Middle frontal gyrus (tissue), 1 donor: ENCODE measurements around the gene SPACA5.
"Not testable (repeated sequence)": the region's sequence is repeated elsewhere in the genome, so short reads cannot be mapped to it uniquely, and the experiment has no call there.

Source experiments
- DNase-seq: peaks from one replicate; pipeline ENCODE4 v3.0.0-alpha.2; 2015; ENCODE audit warnings: low spot score; ENCODE audit errors: extremely low spot score

SPACA5 gene

GRCh38 chrX:48006688-48007087, at the start of gene SPACA5:
SPACA5 (plus strand) TSS chrX:48006988; CDS start chrX:48007803, 815 bp downstream.
- not testable (repeated sequence) for DNase-seq

DNA sequence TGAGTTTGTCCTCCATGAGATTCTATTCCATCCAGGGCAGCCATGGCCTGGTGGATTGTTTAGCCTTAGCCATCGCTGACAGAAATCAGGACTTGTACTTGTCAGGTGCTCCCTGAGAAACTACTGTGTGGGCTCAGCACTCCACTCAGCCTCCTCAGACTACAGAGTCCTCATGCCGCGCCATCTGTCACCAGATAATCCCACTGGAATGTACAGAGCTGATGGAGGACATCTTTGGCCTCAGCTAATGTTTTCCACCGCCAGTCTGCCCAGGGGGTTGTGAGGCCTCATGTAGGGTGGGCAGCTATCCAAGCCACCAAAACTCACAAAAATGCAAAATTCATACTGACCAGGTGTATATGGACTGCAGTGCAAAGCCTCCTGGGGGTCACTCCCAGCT, 48.6 kb upstream of the SPACA5 start:
- DNase-seq = not testable (repeated sequence)

GRCh38 chrX:47958761-47959342, 47.9 kb upstream of the SPACA5 start:
- DNase-seq = no peak

DNA sequence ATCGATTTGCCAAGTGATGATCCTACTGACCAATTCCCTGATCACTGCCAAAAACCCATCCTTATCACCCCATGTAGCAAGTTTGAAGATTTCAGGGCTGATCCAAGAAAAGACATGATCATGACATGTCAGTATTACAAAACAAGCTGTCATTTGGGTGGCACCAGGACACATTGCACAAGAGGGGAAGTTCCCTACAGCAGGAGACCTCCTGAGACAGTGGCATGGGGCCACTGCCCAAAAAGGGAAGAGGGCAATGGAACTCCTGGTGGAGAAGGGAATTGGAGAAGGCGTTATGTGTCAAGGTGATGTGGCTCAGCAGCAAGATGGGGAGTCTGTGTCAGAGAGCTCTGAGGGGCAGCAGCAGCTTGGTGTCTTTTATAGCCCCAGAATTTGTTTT, 46.4 kb upstream of the SPACA5 start:
- DNase-seq = no peak

DNA sequence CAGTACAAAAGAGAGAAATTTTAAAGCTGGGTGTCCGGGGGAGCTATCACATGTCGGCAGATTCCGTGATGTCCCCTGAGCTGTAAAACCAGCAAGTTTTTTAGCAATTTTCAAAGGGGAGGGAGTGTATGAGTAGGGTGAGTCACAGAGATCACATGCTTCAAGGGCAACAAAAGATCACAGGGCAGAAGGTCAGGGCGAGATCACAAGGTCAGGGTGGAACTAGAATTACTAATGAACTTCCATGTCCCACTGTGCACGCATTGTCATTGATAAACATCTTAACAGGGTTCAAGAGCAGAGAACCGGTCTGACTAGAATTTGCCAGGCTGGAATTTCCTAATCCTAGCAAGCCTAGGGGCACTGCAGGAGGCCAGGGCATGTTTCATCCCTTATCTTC, 45.0 kb upstream of the SPACA5 start:
- not testable (repeated sequence) for DNase-seq

GRCh38 chrX:47965526-47965925, 41.3 kb upstream of the SPACA5 start:
- DNase-seq = not testable (repeated sequence)

DNA sequence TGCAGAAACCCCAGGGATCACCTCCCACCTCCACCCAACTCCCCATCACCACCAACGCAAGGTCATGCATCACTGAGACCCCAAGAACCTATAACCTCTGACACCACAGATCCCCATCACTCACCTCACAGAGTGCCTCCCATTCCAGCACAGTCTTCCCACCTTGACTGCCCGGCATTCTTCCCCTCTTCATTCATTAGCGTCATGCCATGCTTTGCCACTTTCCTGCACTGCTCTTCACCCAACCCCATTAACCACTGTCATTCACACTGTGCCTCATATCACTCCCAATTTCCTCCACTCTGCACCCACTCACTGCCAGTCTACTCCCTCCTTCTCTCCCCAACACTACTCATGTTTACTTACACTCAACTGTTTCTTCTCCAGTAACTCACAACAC, 33.6 kb upstream of the SPACA5 start:
- DNase-seq = no peak

DNA sequence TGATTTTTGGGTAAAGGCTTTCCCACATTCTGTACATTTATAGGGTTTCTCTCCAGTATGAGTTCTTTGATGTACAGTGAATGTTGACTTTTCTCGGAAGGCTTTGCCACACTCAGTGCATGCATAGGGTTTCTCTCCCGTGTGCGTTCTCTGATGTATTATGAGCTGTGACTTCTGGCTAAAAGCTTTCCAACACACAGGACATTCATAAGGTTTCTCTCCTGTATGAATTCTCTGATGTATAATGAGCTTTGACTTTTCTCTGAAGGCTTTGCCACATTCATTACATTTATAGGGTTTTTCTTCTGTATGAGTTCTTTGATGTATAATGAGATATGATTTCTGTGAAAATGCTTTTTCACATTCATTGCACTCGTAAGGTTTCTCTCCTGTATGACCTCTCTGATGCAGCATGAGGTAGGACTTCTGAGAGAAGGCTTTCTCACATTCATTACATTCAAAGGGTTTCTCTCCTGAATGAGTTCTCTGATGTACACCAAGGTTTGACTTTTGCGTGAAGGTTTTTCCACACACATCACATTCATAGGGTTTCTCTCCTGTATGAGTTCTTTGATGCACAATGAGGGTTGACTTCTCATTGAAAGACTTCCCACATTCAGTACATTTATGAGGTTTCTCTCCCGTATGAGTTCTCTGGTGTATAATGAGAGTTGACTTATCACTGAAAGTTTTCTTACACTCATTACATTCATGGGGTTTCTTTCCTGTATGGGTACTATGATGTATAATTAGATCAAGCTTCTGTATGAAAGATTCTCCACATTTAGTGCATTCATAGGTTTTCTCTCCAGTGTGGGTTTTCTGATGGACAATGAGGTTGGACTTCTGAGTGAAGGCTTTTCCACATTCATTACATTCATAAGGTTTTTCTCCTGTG, 30.3 kb upstream of the SPACA5 start:
- no peak for DNase-seq

DNA sequence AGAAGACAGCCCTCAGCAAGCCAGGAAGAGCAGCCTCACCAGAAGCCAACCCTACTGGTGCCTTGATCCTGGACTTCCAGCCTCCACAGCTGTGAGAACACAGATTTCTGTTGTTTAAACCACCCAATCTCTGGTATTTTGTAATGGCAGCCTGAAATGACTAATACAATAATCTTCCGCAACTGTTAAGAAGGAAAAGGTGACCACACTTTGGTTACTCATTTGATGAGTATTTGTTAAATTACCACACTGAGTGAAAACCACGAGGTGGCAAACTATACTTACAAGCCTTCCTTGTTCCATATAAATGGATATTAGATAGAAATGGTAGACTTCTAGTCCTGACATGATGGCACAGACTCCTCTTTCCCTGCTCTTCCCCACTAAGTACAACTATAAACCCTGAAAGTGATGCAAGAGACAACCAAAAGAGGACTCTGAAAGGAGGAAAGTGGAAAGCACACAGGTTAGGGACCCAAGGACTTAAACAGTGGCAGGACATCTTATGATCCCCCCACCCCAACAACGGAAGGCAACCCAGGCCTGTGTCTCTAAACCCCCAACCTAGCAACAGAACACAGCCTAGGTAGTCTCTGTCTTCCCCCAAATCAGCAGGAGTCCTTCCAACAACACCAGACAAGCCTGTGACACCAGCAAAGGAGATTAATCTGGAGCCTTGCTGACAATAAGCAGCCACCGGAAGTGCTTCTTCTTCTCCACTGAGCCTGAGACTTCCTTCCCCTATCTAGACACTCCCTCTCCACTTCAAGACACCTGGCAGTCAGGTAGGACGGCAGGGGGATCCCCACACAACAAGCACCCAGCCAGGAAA, 15.3 kb upstream of the SPACA5 start:
- no peak for DNase-seq

GRCh38 chrX:47992095-47992380, 14.8 kb upstream of the SPACA5 start:
- no peak for DNase-seq

DNA sequence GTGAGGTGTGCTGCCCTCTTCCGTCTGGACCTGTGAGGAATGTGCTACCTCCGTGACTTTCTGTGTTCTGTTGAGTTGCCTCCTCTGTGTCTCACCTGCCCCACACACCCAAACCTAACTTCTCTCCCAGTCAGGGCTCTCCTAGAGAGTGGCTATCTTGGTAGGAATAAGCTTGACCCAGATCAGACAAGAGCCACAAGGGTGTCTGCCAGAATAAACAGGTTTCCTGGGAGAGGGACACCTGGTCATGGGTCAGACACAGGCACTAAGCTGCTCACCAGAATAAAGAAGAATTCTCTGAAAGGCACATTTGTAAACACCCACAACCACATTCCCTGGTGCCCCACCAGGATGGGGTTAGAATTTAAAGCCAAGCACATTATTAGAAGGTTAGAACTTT, 14.1 kb upstream of the SPACA5 start:
- DNase-seq = no peak

DNA sequence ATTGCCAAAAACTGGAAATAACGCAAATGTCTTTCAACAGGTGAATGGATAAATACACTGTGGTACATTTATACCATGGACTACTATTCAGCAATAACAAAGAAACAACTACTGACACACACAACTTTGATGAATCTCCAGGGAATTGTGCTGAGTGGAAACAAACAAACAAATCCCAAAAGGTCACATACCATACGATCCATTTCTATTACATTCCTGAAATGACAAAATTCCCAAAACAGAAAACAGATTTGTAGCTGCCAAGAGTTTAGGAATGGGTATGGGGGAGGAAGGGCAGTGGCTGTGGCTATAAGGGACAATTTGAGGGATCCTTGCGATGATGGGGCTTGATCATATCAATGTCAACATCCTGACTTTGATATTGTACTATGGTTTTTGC, 5.5 kb upstream of the SPACA5 start:
- no peak for DNase-seq

- DNase-seq = no peak
Observed at GRCh38 chrX:48002319-48002718, 4.5 kb upstream of the SPACA5 start.

DNA sequence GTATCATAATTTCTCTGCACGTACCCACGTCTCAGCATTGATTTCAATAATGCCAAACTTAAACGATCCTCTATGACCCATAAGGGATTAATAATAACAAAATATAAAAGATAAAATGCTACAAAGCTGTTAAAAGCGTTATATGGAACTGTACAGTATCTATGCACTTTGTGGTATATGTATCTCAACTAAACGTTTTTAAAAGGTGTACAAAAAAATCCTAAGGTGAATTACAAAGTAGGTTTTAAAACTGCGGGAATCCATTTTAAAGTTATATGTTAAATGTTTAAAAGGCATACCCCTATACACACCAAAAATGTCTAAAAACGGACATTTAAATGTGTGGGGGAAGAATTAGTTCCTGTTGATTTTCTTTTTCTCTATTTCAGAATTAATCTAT, 3.9 kb upstream of the SPACA5 start:
- DNase-seq = no peak

DNA sequence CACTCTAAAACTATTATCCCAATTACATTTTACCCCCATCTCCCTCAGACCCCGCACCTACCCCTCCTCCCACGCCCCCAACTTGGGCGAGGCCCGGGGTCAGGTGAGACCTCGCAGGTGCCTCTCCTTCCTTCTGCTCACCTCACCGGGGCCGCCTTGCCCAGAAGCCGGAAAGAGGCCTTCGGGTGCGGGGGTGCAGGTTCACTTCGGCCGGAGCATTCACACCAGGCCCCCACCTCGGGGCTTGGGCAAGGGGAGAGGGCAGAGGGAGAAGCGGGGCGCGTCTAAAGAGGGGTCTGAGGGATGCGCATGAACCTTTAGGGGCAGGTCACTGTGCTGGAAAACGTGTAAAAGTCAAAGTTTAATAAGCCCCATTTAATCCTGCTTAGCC, 3.4 kb upstream of the SPACA5 start:
- DNase-seq = no peak

- peak; percentile 80 for DNase-seq
Observed at GRCh38 chrX:48003758-48004457, 2.9 kb upstream of the SPACA5 start, which contains the start of gene ZNF182. ZNF182 (minus strand) TSS chrX:48003989; CDS start chrX:48002609, 1,380 bp downstream.

DNA sequence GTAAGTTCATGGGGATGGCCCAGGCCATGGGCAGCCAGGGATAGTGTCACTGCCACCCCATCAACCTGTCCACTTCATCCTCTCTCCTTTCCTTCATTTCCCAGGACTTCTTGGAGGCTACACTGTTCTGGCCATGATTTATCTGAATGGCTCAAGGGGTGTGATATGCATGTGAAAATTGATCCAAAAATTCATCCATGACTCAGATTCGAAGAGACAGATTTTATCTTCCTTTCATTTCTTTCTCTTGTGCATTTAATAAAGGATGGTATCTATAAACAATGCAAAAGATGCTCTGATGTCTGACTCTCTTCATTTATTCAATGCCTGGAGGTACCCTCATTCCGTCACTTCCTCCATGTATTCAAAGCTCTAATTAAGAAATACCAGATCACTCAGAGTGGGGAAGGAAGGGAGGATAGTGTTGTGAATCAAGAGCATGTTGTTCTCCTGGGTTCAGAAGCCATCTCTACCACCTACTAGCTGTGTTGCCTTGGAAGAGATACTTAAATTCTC, 2.7 kb downstream of the SPACA5 start:
- DNase-seq = not testable (repeated sequence)

DNA sequence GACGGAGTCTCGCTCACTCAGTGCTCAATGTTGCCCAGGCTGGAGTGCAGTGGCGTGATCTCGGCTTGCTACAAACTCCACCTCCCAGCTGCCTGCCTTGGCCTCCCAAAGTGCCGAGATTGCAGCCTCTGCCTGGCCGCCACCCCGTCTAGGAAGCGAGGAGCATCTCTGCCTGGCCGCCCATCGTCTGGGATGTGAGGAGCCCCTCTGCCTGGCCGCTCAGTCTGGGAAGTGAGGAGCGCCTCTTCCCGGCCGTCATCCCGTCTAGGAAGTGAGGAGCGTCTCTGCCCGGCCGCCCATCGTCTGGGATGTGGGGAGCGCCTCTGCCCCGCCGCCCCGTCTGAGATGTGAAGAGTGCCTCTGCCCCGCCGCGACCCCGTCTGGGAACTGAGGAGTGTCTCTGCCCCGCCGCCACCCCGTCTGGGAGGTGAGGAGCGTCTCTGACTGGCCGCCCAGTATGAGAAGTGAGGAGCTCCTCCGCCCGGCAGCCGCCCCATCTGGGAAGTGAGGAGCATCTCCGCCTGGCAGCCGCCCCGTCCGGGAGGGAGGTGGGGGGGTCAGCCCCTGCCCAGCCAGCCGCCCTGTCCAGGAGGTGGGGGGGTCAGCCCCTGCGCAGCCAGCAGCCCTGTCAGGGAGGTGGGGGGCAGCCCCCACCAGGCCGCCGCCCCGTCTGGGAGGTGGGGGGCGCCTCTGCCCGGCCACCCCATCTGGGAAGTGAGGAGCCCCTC, 10.0 kb downstream of the SPACA5 start:
- not testable (repeated sequence) for DNase-seq

- DNase-seq = not testable (repeated sequence)
Observed at GRCh38 chrX:48019892-48020291, 13.1 kb downstream of the SPACA5 start.

DNA sequence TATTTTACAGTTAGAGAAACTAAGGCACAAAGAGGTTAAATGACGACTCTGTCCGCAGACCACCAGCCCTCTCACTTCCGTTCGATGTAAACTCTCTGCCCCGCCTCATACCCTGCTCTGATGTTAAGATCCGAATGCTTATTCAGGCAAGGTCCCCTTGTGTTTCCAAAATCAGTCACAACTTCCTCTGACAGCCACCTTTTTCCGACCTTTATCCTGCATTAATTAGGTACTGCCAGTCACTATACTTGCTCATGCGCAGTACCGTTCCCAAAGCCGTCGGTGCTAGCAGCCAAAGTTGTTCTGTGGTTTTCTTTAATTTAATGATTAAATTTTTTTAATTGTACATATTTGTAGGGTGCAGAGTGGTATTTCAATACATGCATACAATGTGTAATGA, 13.7 kb downstream of the SPACA5 start:
- DNase-seq = not testable (repeated sequence)
